Lower lobe of right lung (tissue), 2 donors: ENCODE measurements around the gene IZUMO4. TPM values are rescaled to one million over a fixed set of nuclear protein-coding genes. Genes with fewer than 3 reads are reported as not detected.
"Not testable (repeated sequence)": the region's sequence is repeated elsewhere in the genome, so short reads cannot be mapped to it uniquely, and the experiment has no call there.

Experiments
- ATAC-seq, 2 donors: fragments of 200-7000 bp; cut with Tn5 transposase; one replicate each; pipeline ENCODE4 v1.9.1; 2020 to 2022; ENCODE audit warnings: mild to moderate bottlenecking in 2 of 2, moderate library complexity in 2 of 2
- DNase-seq: peaks from one replicate; pipeline ENCODE4 v3.0.0-alpha.2; 2020
- H3K27ac ChIP-seq: fragments of 200-600 bp; one replicate; pipeline ENCODE4 v1.8.0; 2022
- H3K27me3 ChIP-seq: fragments of 200-600 bp; one replicate; pipeline ENCODE4 v1.8.0; 2022; ENCODE audit warnings: low read depth
- H3K36me3 ChIP-seq: fragments of 200-600 bp; one replicate; pipeline ENCODE4 v1.8.0; 2022; ENCODE audit warnings: mild to moderate bottlenecking
- H3K4me1 ChIP-seq: fragments of 200-600 bp; one replicate; pipeline ENCODE4 v1.8.0; 2022
- H3K4me3 ChIP-seq: fragments of 200-600 bp; one replicate; pipeline ENCODE4 v1.8.0; 2022; ENCODE audit warnings: mild to moderate bottlenecking
- H3K9me3 ChIP-seq: fragments of 200-600 bp; one replicate; pipeline ENCODE4 v1.8.0; 2022
- CTCF ChIP-seq: fragments of 200-600 bp; IDR thresholded peaks from one replicate; pipeline ENCODE4 v1.8.0; 2022; ENCODE audit warnings: antibody characterized with exemption, mild to moderate bottlenecking
- intact Hi-C: fragments of 100-400 bp; cut with DNase I; formaldehyde crosslinking; loops from one replicate; pipeline ENCODE4 v1.11.0; 2022
- total RNA-seq: library from RNA; stranded (reverse); fragmentation: NEBNext Ultra II Directional; extraction: Animal tissue kit (Norgen Biotek cat#: 25700); gene quantifications from one replicate; pipeline ENCODE4 v1.2.1, GENCODE V29; 2021
- donor health status: DM: no; HTN: yes; CAD: no; lungs with severe emphysema.

Gene IZUMO4
- total RNA-seq, 1 donor from 2014 or later, result 7.4 TPM

- no peaks in the 10 kb centered on the region for H3K27me3 ChIP-seq
- no peak for DNase-seq
- no peak for ATAC-seq
- peaks cover 90% of the 10 kb centered on the region for H3K36me3 ChIP-seq
- no peaks in the 10 kb centered on the region for H3K9me3 ChIP-seq
- H3K4me3 ChIP-seq, result no peak overlapping the region
- intact Hi-C loops, result no loop called here
- no peak overlapping the region for H3K27ac ChIP-seq
- TF ChIP-seq CTCF, result no peak
- no peaks in the 10 kb centered on the region for H3K4me1 ChIP-seq
Observed at GRCh38 chr19:2127758-2128157, 31.0 kb downstream of the IZUMO4 start.

DNA sequence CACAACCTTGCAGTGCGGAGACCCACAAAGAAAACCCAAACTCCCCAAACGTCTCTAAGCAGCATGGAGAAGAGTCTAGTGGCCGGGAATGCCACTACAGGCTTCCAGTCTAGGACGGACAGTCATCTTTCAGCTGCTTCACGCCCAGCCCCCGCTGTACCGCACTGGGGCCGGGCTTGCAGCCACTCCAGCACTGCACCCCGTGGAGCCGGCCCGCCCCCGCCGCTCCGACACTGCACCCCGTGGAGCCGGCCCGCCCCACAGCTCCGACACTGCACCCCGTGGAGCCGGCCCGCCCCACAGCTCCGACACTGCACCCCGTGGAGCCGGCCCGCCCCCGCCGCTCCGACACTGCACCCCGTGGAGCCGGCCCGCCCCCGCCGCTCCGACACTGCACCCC, 31.5 kb downstream of the IZUMO4 start:
- DNase-seq, H3K9me3 ChIP-seq, ATAC-seq, H3K4me1 ChIP-seq, H3K4me3 ChIP-seq, H3K27ac ChIP-seq, H3K27me3 ChIP-seq, intact Hi-C loops: not testable (repeated sequence)
- peaks cover 90% of the 10 kb centered on the region for H3K36me3 ChIP-seq

DNA sequence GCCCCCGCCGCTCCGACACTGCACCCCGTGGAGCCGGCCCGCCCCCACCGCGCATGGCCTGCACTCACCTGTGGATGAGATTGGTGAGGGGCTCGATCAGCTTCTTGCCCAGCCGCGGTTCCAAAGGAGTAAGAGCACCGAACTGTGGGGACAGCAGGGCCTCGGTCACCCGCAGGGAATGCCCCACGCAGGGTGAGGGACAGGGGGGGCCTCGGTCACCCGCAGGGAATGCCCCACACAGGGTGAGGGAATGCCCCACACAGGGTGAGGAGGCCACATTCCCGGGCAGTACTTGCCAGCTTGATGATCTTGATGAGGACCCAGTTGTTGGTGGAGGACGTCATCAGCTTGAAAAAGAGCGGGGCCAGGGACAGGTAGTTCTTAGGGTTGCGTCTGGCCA, 32.3 kb downstream of the IZUMO4 start:
- Histone ChIP-seq H3K27ac (no peak overlapping the region), H3K36me3 (peaks cover 90% of the 10 kb centered on the region)
- ATAC-seq, result no peak

GRCh38 chr19:2129486-2129885, 32.8 kb downstream of the IZUMO4 start:
- H3K36me3 ChIP-seq, result peaks cover 90% of the 10 kb centered on the region
- no peak for TF ChIP-seq CTCF

More for the DNA sequence above, 32.3 kb downstream of the IZUMO4 start:
- Histone ChIP-seq H3K9me3 (no peaks in the 10 kb centered on the region), H3K4me1 (no peaks in the 10 kb centered on the region), H3K4me3 (no peak overlapping the region), H3K27me3 (no peaks in the 10 kb centered on the region)
- no peak for DNase-seq
- no peak for TF ChIP-seq CTCF
- intact Hi-C loops, result no loop called here

GRCh38 chr19:2129892-2130770, 33.4 kb downstream of the IZUMO4 start:
- H3K27me3 ChIP-seq, result no peaks in the 10 kb centered on the region
- intact Hi-C loops, result no loop called here
- no peak for DNase-seq
- no peaks in the 10 kb centered on the region for H3K9me3 ChIP-seq
- no peak overlapping the region for H3K27ac ChIP-seq
- H3K4me1 ChIP-seq, result no peaks in the 10 kb centered on the region
- H3K4me3 ChIP-seq, result no peak overlapping the region
- peaks cover 90% of the 10 kb centered on the region for H3K36me3 ChIP-seq
- TF ChIP-seq CTCF, result no peak
- no peak for ATAC-seq

More at GRCh38 chr19:2129486-2129885, 32.8 kb downstream of the IZUMO4 start:
- intact Hi-C loops, result no loop called here
- Histone ChIP-seq H3K9me3 (no peaks in the 10 kb centered on the region), H3K27ac (no peak overlapping the region), H3K4me3 (no peak overlapping the region), H3K27me3 (no peaks in the 10 kb centered on the region), H3K4me1 (no peaks in the 10 kb centered on the region)
- DNase-seq, result peak; percentile 28
- no peak for ATAC-seq

- H3K9me3 ChIP-seq, H3K27me3 ChIP-seq, H3K4me1 ChIP-seq, ATAC-seq, H3K4me3 ChIP-seq, H3K27ac ChIP-seq, DNase-seq, intact Hi-C loops: not testable (repeated sequence)
- H3K36me3 ChIP-seq, result peaks cover 87% of the 10 kb centered on the region
Observed at GRCh38 chr19:2131012-2131975, 34.6 kb downstream of the IZUMO4 start.
